HG02678 (cell line): ENCODE results near the gene RASL12.
"Not testable (repeated sequence)": the region's sequence is repeated elsewhere in the genome, so short reads cannot be mapped to it uniquely, and the experiment has no call there.

Experiments
- ATAC-seq: cut with Tn5 transposase; IDR thresholded peaks from one replicate; pipeline ENCODE4 v1.9.1; 2021; ENCODE audit warnings: mild to moderate bottlenecking, moderate library complexity; ENCODE audit not compliant: unreplicated experiment

RASL12 gene

GRCh38 chr15:65029736-65030208 is 38.0 kb downstream of the RASL12 start:
- ATAC-seq = no peak

GRCh38 chr15:65028921-65029735 is 38.7 kb downstream of the RASL12 start, which contains the start of gene MTFMT:
MTFMT (minus strand) TSS chr15:65029639; CDS start chr15:65029613, 26 bp downstream.
- ATAC-seq = peak; percentile 75

DNA sequence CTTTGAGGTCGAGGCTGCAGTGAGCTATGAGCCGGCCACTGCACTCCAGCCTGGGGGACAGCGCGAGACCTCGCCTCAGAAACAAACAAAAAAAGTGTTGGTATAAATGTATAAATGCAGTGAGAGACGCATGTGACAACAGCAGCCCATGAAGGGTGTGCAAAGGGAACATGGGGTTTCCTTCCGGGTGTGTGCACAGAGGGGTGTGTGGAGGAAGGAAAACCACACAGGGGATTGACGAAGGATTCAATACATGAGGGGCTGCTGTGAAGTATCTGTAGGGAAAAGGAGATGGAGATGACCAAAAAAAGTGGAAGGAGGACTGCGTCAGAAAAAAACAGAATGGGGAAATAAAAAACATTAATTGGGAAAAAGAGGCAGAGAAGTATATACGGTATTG is 39.5 kb downstream of the RASL12 start:
- ATAC-seq = no peak

- no peak for ATAC-seq
Observed at GRCh38 chr15:65027593-65027992, 40.2 kb downstream of the RASL12 start.

DNA sequence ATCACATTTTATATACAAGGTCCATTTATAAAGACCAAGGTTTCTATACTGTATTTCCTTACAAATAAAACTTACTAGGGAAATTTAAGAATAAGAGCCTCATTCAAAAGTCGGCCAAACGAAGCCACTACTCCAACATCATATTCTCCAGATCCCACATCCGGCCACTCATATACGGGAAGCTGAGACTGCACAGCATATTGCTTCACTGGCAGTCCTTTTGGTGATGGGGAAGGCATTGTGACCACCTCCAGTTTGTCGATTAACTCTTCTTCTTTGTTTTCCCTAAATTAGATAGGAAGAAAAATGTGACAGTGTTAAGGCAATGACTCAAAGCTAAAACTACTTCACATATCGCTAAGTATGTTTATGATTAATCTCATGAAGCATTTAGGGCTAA is 41.0 kb downstream of the RASL12 start:
- ATAC-seq = no peak

- no peak for ATAC-seq
Observed at GRCh38 chr15:65021488-65021887, 46.3 kb downstream of the RASL12 start.

DNA sequence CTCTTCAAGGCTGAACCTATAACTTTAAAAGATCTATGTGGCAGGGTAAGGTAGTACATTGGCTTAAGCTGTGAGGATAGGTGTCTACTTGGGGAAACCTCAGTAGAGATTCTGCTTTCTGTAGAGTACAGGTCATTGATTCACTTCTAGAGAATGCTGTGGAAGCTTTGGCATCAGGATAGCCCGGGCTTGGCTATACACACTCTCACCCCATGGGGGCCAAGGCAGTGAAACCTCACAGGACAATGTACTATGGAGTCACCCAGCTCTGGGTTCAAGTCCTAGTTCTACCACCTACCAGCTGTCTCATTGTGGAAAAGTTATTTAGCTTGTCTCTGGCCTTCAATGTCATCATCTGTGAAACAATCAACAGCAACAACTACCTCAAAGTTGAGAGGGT is 47.4 kb downstream of the RASL12 start:
- ATAC-seq = no peak

GRCh38 chr15:65011198-65011597 is 56.6 kb downstream of the RASL12 start:
- not testable (repeated sequence) for ATAC-seq

GRCh38 chr15:65008983-65009382 is 58.8 kb downstream of the RASL12 start:
- ATAC-seq = no peak

DNA sequence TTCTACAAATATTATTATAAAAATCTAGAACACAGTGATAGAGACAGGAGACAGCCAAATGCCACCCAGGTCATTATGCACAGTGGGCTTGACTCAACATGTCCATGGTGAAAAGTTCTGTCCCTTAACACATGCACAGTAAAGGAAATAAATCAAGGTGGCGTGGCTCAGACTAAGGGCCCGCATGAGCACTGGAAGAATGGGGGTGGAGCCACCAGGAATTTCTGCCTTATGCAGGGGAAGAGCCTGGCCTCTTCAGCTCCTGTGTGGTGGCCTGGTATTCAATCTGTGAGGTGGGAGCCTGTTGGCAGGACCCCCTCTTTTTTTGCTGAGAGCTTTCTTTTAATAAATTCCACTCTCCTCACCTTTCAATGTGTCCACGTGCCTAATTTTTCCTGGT is 60.9 kb downstream of the RASL12 start:
- no peak for ATAC-seq

DNA sequence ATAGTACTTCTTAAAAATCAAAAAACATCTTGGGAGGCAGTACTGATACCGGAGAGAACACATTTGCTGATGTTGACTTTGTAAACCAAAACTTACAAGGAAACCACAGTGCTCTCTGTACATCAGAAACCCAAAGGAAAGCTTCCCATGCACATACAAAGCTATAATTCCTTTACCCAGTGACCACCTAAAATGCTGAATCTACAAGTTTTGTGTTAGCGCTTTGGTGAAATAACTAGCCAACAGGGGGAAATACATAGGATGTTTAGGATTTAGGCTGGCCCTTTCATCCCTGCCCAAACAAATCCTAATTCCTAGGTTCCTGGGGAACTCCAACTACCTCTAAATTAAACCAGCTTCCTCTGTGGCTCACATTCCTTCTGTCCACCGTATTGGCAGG is 62.8 kb downstream of the RASL12 start:
- no peak for ATAC-seq
